Testis (tissue), 2 donors: ENCODE results near the gene FARS2.

ENCODE experiments used
- POLR2A ChIP-seq: fragments of 450-650 bp; IDR thresholded peaks from one replicate; pipeline ENCODE4 v1.6.1; 2017; ENCODE audit warnings: antibody characterized with exemption, mild to moderate bottlenecking, moderate library complexity
- TF ChIP-seq, protein P1 (sequence below), 3 experiments: fragments of 450-650 bp in 2 of 3; fragments of 200-600 bp in 1 of 3; sonication (generic) in 1 of 3; IDR thresholded peaks; one replicate each; pipeline ENCODE4 v1.5.1; 2016 to 2019; ENCODE audit warnings: antibody characterized with exemption in 3 of 3, mild to moderate bottlenecking in 2 of 3, moderate library complexity in 1 of 3

DNA sequence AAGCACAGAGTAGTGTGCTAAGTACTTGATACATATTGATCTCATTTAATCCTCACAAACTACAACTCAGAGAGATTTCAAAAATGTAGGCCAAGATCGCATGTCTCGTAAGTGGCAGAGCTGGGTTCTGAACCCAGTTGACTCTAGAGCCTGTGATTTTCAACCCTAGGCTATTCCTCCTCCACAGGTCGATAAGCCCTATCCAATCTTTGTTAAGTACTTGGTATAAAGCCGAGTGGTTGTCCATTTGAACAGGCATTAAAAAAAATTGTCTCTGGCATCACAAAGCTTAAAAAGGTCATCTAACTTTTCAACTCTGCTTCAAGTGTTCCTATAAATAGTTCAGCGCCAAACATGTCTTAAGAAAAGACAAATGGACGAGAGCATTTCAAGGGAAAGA is 38.0 kb upstream of the FARS2 start:
- no peak for TF ChIP-seq POLR2A
- TF ChIP-seq, protein P1, sequence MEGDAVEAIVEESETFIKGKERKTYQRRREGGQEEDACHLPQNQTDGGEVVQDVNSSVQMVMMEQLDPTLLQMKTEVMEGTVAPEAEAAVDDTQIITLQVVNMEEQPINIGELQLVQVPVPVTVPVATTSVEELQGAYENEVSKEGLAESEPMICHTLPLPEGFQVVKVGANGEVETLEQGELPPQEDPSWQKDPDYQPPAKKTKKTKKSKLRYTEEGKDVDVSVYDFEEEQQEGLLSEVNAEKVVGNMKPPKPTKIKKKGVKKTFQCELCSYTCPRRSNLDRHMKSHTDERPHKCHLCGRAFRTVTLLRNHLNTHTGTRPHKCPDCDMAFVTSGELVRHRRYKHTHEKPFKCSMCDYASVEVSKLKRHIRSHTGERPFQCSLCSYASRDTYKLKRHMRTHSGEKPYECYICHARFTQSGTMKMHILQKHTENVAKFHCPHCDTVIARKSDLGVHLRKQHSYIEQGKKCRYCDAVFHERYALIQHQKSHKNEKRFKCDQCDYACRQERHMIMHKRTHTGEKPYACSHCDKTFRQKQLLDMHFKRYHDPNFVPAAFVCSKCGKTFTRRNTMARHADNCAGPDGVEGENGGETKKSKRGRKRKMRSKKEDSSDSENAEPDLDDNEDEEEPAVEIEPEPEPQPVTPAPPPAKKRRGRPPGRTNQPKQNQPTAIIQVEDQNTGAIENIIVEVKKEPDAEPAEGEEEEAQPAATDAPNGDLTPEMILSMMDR (IDR thresholded peaks at IDR 0.05), result no peak
